DND-41 (cell line): ENCODE data around the gene ADCK1.

ENCODE experiments used
- EZH2 ChIP-seq: IDR thresholded peaks from 3 replicates; pipeline ENCODE4 v1.6.1; 2012; ENCODE audit warnings: borderline replicate concordance, low read depth, mild to moderate bottlenecking, moderate library complexity, low read length, inconsistent platforms; ENCODE audit not compliant: severe bottlenecking
- TF ChIP-seq, protein P1 (sequence below): IDR thresholded peaks from 2 replicates; pipeline ENCODE4 v1.5.1; 2012; ENCODE audit warnings: borderline replicate concordance, low read length, moderate library complexity, mild to moderate bottlenecking; ENCODE audit not compliant: poor library complexity, severe bottlenecking; ENCODE audit errors: extremely low read depth

DNA sequence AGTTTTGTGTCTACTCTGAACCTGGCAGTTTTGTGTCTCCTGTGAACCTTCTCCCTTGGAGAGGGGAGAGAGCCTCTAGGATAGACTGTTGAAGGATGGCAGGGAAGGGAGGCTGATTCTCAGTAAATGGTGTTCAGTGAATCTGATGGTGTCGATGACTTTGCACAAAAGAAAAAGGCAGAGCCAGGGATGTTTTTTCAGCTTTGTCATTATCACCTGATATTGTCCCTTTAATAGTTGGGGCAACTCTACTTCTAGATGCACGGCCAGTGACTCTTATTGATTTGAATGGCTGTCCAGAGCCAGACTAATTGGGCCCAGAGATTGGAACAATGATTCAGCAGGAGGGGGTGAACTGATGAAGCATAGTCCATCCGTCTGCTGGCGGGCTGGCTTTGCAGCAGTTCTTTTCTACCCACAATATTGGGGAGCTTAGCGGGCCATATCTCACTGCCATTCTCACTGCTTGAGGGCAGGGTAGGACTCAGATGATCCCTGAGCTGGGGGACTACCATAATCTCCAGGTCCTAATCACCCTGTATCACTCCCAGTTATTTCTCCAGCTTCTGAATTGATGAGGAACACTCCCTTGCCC, 93.1 kb downstream of the ADCK1 start:
- TF ChIP-seq, protein P1, sequence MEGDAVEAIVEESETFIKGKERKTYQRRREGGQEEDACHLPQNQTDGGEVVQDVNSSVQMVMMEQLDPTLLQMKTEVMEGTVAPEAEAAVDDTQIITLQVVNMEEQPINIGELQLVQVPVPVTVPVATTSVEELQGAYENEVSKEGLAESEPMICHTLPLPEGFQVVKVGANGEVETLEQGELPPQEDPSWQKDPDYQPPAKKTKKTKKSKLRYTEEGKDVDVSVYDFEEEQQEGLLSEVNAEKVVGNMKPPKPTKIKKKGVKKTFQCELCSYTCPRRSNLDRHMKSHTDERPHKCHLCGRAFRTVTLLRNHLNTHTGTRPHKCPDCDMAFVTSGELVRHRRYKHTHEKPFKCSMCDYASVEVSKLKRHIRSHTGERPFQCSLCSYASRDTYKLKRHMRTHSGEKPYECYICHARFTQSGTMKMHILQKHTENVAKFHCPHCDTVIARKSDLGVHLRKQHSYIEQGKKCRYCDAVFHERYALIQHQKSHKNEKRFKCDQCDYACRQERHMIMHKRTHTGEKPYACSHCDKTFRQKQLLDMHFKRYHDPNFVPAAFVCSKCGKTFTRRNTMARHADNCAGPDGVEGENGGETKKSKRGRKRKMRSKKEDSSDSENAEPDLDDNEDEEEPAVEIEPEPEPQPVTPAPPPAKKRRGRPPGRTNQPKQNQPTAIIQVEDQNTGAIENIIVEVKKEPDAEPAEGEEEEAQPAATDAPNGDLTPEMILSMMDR: no peak
- no peak for TF ChIP-seq EZH2
